ENCODE measurements around the gene PSTPIP1. TPM values are rescaled to one million over a fixed set of nuclear protein-coding genes. Genes with fewer than 3 reads are reported as not detected.
A peak's percentile ranks its signal among the peaks of the same experiment; 100 is the strongest.

Gene PSTPIP1
- total and polyA plus RNA-seq, 2 experiments from 2014 or later, result 0.80 TPM; not detected in 1

- no peaks in the 10 kb centered on the region for H3K27me3 ChIP-seq (replicated peaks; ENCODE audit: insufficient read depth)
- WGBS, 2 experiments (ENCODE audit: low coverage in 1 of 2, low lambda C conversion rate in 2 of 2, missing lambda C conversion rate in 2 of 2), result 22 to 24% methylated on average over 13 of the region's 13 CpGs
- H3K27ac ChIP-seq, result peak overlapping the region; percentile 69; the same call in 1 of the 2 replicates
- no peaks in the 10 kb centered on the region for H3K9me2 ChIP-seq (ENCODE audit: insufficient read depth)
- H3K36me3 ChIP-seq (ENCODE audit: low read depth), result no peaks in the 10 kb centered on the region
- H3K4me1 ChIP-seq (ENCODE audit: insufficient read depth), result peaks cover 28% of the 10 kb centered on the region
- peak; percentile 29 for DNase-seq
- H3K9ac ChIP-seq, result peak overlapping the region; percentile 83
- in situ Hi-C loops (cut with MboI), result no loop called here
- H3K4me2 ChIP-seq (ENCODE audit: unreplicated experiment), result peak overlapping the region; percentile 89
- H3F3A ChIP-seq (ENCODE audit: insufficient read depth), result peaks cover 16% of the 10 kb centered on the region
- peak overlapping the region; percentile 67 for H2AFZ ChIP-seq
- no peaks in the 10 kb centered on the region for H3K9me3 ChIP-seq (ENCODE audit: low read depth)
- TF ChIP-seq EZH2 (IDR thresholded peaks at IDR 0.05; ENCODE audit: insufficient read depth, poor library complexity, severe bottlenecking), result no peak
- TF ChIP-seq EZH2phosphoT487 (IDR thresholded peaks at IDR 0.05; ENCODE audit: insufficient read depth, low read depth), result no peak
- H3K79me2 ChIP-seq (ENCODE audit: insufficient read depth), result peaks cover 57% of the 10 kb centered on the region
- H3K4me3 ChIP-seq, result peak overlapping the region; percentile 95
- H4K20me1 ChIP-seq (ENCODE audit: insufficient read depth), result peaks cover 5% of the 10 kb centered on the region; the same call in 1 of the 2 replicates
Measured at GRCh38 chr15:77069521-77070121, 74.7 kb downstream of the PSTPIP1 start.

DNA sequence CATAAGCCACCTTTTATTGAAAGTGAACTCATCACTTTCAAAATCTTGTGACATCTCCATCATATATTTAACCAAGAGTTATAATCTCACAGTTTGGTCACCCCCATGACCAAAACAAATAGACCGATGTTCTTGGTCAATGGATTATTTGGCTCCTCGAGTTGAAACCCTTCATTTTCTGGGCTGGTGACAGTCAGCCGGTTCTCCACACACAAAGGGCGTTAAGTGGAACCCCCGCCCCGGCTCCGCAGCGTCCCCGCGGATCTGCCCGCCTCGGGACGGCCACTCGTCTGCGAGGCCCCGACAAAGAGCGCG is 75.2 kb downstream of the PSTPIP1 start:
- Histone ChIP-seq H3K4me1 (ENCODE audit: insufficient read depth) (peaks cover 23% of the 10 kb centered on the region), H3K4me2 (ENCODE audit: unreplicated experiment) (peak overlapping the region; percentile 89), H2AFZ (peak overlapping the region; percentile 67), H3K79me2 (ENCODE audit: insufficient read depth) (peaks cover 51% of the 10 kb centered on the region), H3F3A (ENCODE audit: insufficient read depth) (peaks cover 11% of the 10 kb centered on the region), H3K36me3 (ENCODE audit: low read depth) (no peaks in the 10 kb centered on the region), H3K9me2 (ENCODE audit: insufficient read depth) (no peaks in the 10 kb centered on the region), H4K20me1 (ENCODE audit: insufficient read depth) (peaks cover 5% of the 10 kb centered on the region; the same call in 1 of the 2 replicates), H3K27ac (peak overlapping the region; percentile 69), H3K9ac (peak overlapping the region; percentile 83), H3K4me3 (peak overlapping the region; percentile 95), H3K9me3 (ENCODE audit: low read depth) (no peaks in the 10 kb centered on the region), H3K27me3 (replicated peaks; ENCODE audit: insufficient read depth) (no peaks in the 10 kb centered on the region)
- TF ChIP-seq EZH2 (IDR thresholded peaks at IDR 0.05; ENCODE audit: insufficient read depth, poor library complexity, severe bottlenecking) (no peak), EZH2phosphoT487 (IDR thresholded peaks at IDR 0.05; ENCODE audit: insufficient read depth, low read depth) (no peak)
- in situ Hi-C loops (cut with MboI), result no loop called here
- WGBS, 2 experiments (ENCODE audit: low coverage in 1 of 2, low lambda C conversion rate in 2 of 2, missing lambda C conversion rate in 2 of 2), result 0 to 2% methylated on average over 18 of the region's 18 CpGs
- no peak for DNase-seq

GRCh38 chr15:77070495-77071304 is 75.8 kb downstream of the PSTPIP1 start, which contains the start of gene TSPAN3:
Gene TSPAN3 (minus strand): TSS chr15:77071109. CDS start chr15:77070954, 155 bp downstream.
- Histone ChIP-seq H3K4me3 (peak within 1 kb of the TSS; percentile 95), H3F3A (ENCODE audit: insufficient read depth) (peaks cover 11% of the 10 kb centered on the region), H2AFZ (peak within 1 kb of the TSS; percentile 75), H3K9me2 (ENCODE audit: insufficient read depth) (no peaks in the 10 kb centered on the region), H3K4me2 (ENCODE audit: unreplicated experiment) (peak within 1 kb of the TSS; percentile 89), H3K4me1 (ENCODE audit: insufficient read depth) (peaks cover 21% of the 10 kb centered on the region), H3K9me3 (ENCODE audit: low read depth) (no peaks in the 10 kb centered on the region), H3K27me3 (replicated peaks; ENCODE audit: insufficient read depth) (no peaks in the 10 kb centered on the region), H3K9ac (peak within 1 kb of the TSS; percentile 83), H3K27ac (peak within 1 kb of the TSS; percentile 69), H3K79me2 (ENCODE audit: insufficient read depth) (peaks cover 46% of the 10 kb centered on the region), H4K20me1 (ENCODE audit: insufficient read depth) (peaks cover 5% of the 10 kb centered on the region; the same call in 1 of the 2 replicates), H3K36me3 (ENCODE audit: low read depth) (no peaks in the 10 kb centered on the region)
- in situ Hi-C loops (cut with MboI), result no loop called here
- TF ChIP-seq EZH2 (IDR thresholded peaks at IDR 0.05; ENCODE audit: insufficient read depth, poor library complexity, severe bottlenecking) (no peak), EZH2phosphoT487 (IDR thresholded peaks at IDR 0.05; ENCODE audit: insufficient read depth, low read depth) (no peak)
- peak; percentile 97 for DNase-seq
- 0 to 1% methylated on average over 52 to 62 of the region's 97 CpGs for WGBS, 2 experiments (ENCODE audit: low coverage in 1 of 2, low lambda C conversion rate in 2 of 2, missing lambda C conversion rate in 2 of 2)

DNA sequence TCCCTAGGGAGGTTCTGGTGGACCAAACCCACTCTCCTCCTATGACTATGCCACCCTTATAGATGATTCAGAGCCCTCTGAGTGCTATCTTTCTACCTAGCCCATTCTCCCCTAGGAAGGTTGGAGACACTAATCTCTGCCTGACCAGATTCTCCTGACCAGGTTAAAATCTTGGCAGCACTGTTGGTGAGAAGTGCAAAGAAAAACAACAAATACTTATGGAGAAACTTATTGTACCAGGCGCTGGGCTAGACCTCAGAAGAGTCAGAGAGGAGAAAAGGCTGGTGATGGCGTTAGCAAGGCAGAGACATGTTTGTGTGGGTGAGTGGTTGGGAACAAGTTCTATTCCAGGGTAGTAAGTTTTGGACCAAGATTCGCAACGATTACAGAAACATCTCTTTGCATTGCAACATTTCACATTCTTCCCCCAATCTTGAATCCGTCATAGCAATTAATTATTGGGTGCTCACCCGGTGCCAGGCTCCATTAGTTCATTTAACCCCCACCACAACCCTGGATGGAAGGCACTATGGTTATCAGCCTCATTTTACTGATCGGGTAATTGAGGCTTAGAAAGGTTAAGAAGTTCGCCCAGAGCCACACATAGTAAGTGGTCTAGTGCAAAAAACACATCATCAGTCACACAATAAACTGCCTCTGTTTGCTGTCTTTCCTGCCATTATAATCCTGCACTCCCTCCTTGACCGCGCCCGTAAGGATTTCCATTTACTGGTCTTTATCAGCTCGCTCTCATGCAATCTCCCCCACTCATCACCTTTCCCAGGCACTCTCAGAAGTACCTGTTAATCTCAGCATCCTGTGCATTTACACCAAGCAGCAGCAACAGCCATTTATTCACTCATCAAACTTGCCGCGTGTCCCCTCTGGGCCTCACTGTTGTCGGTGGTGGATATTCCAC is 76.6 kb downstream of the PSTPIP1 start:
- H4K20me1 ChIP-seq (ENCODE audit: insufficient read depth), result peaks cover 5% of the 10 kb centered on the region; the same call in 1 of the 2 replicates
- no peaks in the 10 kb centered on the region for H3K36me3 ChIP-seq (ENCODE audit: low read depth)
- peaks cover 21% of the 10 kb centered on the region for H3K4me1 ChIP-seq (ENCODE audit: insufficient read depth)
- no peak for TF ChIP-seq EZH2phosphoT487 (IDR thresholded peaks at IDR 0.05; ENCODE audit: insufficient read depth, low read depth)
- no peak for TF ChIP-seq EZH2 (IDR thresholded peaks at IDR 0.05; ENCODE audit: insufficient read depth, poor library complexity, severe bottlenecking)
- WGBS, 2 experiments (ENCODE audit: low coverage in 1 of 2, low lambda C conversion rate in 2 of 2, missing lambda C conversion rate in 2 of 2), result 64 to 65% methylated on average over 15 of the region's 15 CpGs
- peak overlapping the region; percentile 65 for H3K4me2 ChIP-seq (ENCODE audit: unreplicated experiment)
- H3K9ac ChIP-seq, result peak overlapping the region; percentile 83
- peak overlapping the region; percentile 69 for H3K27ac ChIP-seq
- peak overlapping the region; percentile 75 for H2AFZ ChIP-seq
- peak; percentile 60 for DNase-seq
- in situ Hi-C loops (cut with MboI), result no loop called here
- peak overlapping the region; percentile 95 for H3K4me3 ChIP-seq
- no peaks in the 10 kb centered on the region for H3K9me3 ChIP-seq (ENCODE audit: low read depth)
- no peaks in the 10 kb centered on the region for H3K9me2 ChIP-seq (ENCODE audit: insufficient read depth)
- H3F3A ChIP-seq (ENCODE audit: insufficient read depth), result peaks cover 17% of the 10 kb centered on the region
- no peaks in the 10 kb centered on the region for H3K27me3 ChIP-seq (replicated peaks; ENCODE audit: insufficient read depth)
- peaks cover 37% of the 10 kb centered on the region for H3K79me2 ChIP-seq (ENCODE audit: insufficient read depth)

All from GM23248 (cell line).